Activated CD4-positive, alpha-beta memory T cell treated with anti-CD3 and anti-CD28 coated beads, Interleukin-2, amount 10 ng/mL, durations not matched to agents 7 days and 5 days (primary cell): ENCODE results near the gene MAPK1IP1L. TPM values are rescaled to one million over a fixed set of nuclear protein-coding genes. Genes with fewer than 3 reads are reported as not detected.
"Not testable (repeated sequence)": the region's sequence is repeated elsewhere in the genome, so short reads cannot be mapped to it uniquely, and the experiment has no call there.

Experiments
- CTCF ChIA-PET: fragments of 350-600 bp; sonication (Branson Sonifier 250); formaldehyde crosslinking; loops from one replicate; lab custom pipeline; 2021; ENCODE audit warnings: antibody characterized with exemption, inconsistent platforms; lab: Charles Lee
- POLR2A ChIA-PET: fragments of 350-600 bp; sonication (Branson Sonifier 250); formaldehyde crosslinking; loops from one replicate; lab custom pipeline; 2021; ENCODE audit warnings: antibody characterized with exemption; lab: Charles Lee
- DNase-seq: peaks from one replicate; pipeline ENCODE4 v3.0.0-alpha.2; 2020
- H3K27ac Mint-ChIP-seq: one replicate; pipeline ENCODE4 v1.8.0; 2021; ENCODE audit warnings: mild to moderate bottlenecking, mixed read lengths
- H3K27me3 Mint-ChIP-seq: one replicate; pipeline ENCODE4 v1.8.0; 2021; ENCODE audit warnings: mixed read lengths
- H3K36me3 Mint-ChIP-seq: one replicate; pipeline ENCODE4 v1.8.0; 2021; ENCODE audit warnings: low read depth, mixed read lengths
- H3K4me1 Mint-ChIP-seq: one replicate; pipeline ENCODE4 v1.8.0; 2021; ENCODE audit warnings: mixed read lengths
- H3K4me3 Mint-ChIP-seq: one replicate; pipeline ENCODE4 v1.8.0; 2021; ENCODE audit warnings: mild to moderate bottlenecking, mixed read lengths
- H3K9me3 Mint-ChIP-seq: one replicate; pipeline ENCODE4 v1.8.0; 2021; ENCODE audit warnings: mixed read lengths
- total RNA-seq, 2 experiments: library from RNA; stranded (reverse); gene quantifications; one replicate each; pipeline ENCODE4 v1.2.3, GENCODE V29; 2021

The MAPK1IP1L gene
- total RNA-seq: 100 to 1,000 TPM; 100 to 104 TPM

DNA sequence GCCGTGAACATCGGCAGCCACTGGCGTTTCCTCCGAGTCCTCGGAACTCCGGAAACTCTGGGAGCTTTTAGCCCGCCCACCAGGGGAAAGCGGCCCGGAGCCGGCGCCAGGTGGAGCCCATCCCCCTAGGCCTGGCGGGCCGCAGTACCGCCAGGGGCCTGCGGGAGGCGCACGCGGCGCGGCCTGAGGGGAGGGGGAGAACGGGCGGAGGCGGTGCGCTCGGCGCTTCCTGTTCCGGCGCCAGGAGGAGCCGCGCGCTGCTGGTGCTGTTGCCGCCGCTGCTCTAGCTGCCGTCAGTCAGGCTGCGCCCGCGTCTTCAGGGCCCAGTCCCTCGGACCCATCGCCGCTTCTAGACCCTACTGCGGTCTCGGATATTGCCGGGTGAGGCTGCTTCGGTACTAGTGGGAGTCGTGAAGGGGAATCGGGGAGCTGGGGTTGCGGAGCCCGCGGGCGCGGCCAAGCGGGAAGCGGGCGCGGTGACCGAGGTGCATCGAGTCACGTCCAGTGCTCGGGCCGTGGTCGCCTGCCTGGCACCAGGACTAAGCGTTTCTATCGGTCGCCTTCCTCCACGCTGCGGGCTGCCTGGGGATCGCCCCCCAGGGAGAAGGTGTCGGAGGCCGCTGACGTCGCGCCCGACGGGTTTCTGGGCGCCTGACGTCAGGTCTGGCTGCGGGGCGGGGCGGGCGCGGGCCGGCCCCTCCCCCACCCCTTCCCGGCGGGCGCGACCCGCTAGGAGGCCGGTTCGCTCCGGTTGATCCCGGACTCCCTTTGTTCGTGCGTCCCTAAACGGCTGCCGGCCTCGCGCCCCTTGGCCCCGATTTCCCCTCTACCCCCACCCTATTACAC, at the start of gene MAPK1IP1L:
Gene MAPK1IP1L, plus strand, starts transcription at position 225 of the 846 bp plus-strand sequence. CDS start 10,037 bp downstream, outside the sequence.
- Mint-ChIP-seq H3K27me3 (no peaks in the 10 kb centered on the region), H3K4me1 (peaks cover 38% of the 10 kb centered on the region), H3K36me3 (peaks cover 33% of the 10 kb centered on the region), H3K27ac (peak within 1 kb of the TSS; percentile 94), H3K4me3 (peak within 1 kb of the TSS; percentile 88), H3K9me3 (no peaks in the 10 kb centered on the region)
- peak; percentile 92 for DNase-seq
- CTCF ChIA-PET: interaction anchor here (0.7 to 3.3 kb wide), 41 partner anchors 8 to 302 kb away, joined by 3 to 41 read pairs (median 4); partner anchors contain the start of genes DLGAP5, GCH1, LGALS3 and SOCS4
- POLR2A ChIA-PET: interaction anchor here (0.6 to 5.1 kb wide), 50 partner anchors 10 to 1069 kb away, joined by 3 to 153 read pairs (median 5); partner anchors contain the start of genes DLGAP5, GCH1, LGALS3 and SOCS4

DNA sequence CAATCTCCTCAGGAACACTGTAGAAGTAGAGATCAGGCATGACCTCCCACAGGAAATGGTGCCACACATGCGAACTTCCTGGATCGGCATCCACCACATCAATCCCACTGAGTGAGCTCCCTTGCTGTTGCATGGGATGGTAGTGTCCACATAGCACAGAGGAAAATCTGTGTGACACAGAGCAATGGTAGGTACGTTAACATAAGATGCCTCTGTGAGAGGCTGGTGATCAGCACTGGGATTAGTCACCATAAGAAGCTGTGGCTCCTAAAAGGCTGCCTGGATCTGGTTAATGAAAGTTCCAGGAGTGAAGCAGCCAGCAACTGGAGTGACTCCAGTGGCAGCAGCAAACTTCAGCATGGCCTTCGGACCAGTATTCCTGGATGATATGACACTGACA, 46.4 kb upstream of the MAPK1IP1L start:
- no peak overlapping the region for H3K27ac Mint-ChIP-seq
- H3K27me3 Mint-ChIP-seq: no peaks in the 10 kb centered on the region
- no peaks in the 10 kb centered on the region for H3K9me3 Mint-ChIP-seq
- DNase-seq: no peak
- H3K36me3 Mint-ChIP-seq: peaks cover 54% of the 10 kb centered on the region
- H3K4me3 Mint-ChIP-seq: no peak overlapping the region
- H3K4me1 Mint-ChIP-seq: peaks cover 6% of the 10 kb centered on the region
- CTCF ChIA-PET: no interaction called here
- POLR2A ChIA-PET: interaction anchor here (1.4 kb wide), 1 partner anchor 22 kb away, joined by 6 read pairs; the partner anchor contains the start of genes SOCS4 and WDHD1

DNA sequence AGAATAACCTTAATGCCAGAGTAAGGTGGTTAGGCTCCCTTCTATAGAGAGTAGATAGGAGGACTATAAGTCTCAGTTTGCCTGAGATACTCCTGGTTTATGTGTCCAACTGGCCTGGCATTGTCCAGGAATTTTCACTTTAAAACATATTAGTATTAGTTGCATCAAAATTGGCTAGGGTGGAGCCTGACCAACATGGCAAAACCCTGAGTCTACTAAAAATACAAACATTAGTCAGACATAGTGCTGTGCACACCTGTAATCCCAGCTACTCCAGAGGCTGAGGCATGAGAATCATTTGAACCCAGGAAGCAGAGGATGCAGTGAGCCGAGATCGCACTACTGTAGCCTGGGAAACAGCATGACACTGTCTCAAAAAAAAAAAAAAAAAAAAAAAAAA, 36.4 kb upstream of the MAPK1IP1L start:
- Mint-ChIP-seq H3K9me3 (no peaks in the 10 kb centered on the region), H3K27me3 (no peaks in the 10 kb centered on the region), H3K4me1 (peaks cover 4% of the 10 kb centered on the region), H3K4me3 (no peak overlapping the region), H3K36me3 (peaks cover 51% of the 10 kb centered on the region), H3K27ac (no peak overlapping the region)
- CTCF ChIA-PET: interaction anchor here (2.2 kb wide), 1 partner anchor 12 kb away, joined by 7 read pairs; the partner anchor contains the start of genes SOCS4 and WDHD1
- DNase-seq: no peak
- POLR2A ChIA-PET: interaction anchor here (0.6 to 4.0 kb wide), 3 partner anchors 12 to 521 kb away, joined by 3 to 19 read pairs (median 4); partner anchors contain the start of genes SOCS4 and WDHD1

DNA sequence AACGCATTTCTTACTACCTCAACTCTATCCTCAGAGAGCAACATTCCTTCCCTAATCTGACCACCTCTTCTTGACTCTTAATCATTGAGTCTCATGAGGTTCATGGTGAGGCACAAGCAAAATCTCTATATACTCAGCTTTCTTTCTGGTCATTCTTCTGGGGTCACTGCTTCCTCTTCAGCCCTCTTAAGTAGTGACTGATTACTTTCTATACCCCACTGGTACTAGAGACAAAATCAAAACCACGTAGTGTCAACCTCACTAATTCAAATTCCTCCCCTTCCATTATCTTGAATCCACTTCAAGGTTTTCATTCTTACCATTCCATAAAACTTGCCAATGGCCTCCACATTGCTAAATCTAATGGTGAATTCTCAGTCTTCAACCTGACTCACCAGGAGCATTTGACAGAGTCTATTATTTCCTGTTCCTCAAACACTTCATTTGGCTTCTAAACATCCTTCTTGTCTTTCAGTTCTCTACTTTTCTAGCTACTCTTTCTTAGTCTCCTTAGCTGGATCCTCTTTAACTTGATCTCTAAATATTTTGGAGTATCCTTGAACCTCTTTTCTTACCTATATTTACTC, 31.4 kb upstream of the MAPK1IP1L start:
- Mint-ChIP-seq H3K27ac (no peak overlapping the region), H3K27me3 (no peaks in the 10 kb centered on the region), H3K4me3 (no peak overlapping the region), H3K36me3 (peaks cover 47% of the 10 kb centered on the region), H3K4me1 (peaks cover 22% of the 10 kb centered on the region), H3K9me3 (no peaks in the 10 kb centered on the region)
- DNase-seq: no peak
- CTCF ChIA-PET: no interaction called here
- POLR2A ChIA-PET: no interaction called here

DNA sequence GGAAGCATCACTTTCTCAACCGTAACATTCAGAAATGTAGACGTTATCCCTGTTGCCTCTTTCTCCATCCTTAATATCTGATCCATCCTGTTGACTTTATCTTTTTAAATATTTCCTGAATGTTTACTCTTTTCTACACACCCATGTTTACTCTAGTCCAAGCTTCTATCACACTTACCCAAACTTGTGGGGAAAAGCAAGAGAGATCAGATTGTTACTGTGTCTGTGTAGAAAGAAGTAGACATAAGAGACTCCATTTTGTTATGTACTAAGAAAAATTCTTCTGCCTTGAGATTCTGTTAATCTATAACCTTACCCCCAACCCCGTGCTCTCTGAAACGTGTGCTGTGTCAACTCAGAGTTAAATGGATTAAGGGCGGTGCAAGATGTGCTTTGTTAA, 27.1 kb upstream of the MAPK1IP1L start:
- not testable (repeated sequence) for H3K27ac Mint-ChIP-seq

DNA sequence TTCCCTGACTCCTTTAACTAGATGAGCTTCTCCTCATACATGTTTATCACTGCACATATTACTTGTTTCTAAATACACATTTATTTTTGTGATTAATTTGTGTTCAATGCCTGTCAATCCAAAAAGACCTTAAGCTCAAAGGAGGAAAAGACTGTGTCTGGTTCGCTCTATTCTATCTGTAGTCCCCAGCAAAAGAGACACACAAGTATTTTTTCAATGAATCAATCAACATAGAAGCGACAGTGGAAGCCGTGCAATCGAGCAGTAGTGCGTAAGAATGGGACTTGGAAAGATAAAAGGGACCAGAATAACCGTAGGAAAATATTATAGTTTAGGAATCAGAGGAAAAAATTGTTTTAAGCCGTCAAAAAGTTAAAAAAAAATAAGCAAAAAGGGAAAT, 25.5 kb upstream of the MAPK1IP1L start:
- peaks cover 30% of the 10 kb centered on the region for H3K36me3 Mint-ChIP-seq
- no peaks in the 10 kb centered on the region for H3K27me3 Mint-ChIP-seq
- no peak for DNase-seq
- ChIA-PET CTCF (interaction anchor here (1.6 to 3.0 kb wide), 3 partner anchors 10 to 123 kb away, joined by 7 to 41 read pairs (median 12); partner anchors contain the start of genes GCH1 and MAPK1IP1L), POLR2A (interaction anchor here (0.7 to 6.4 kb wide), 13 partner anchors 10 to 165 kb away, joined by 3 to 153 read pairs (median 13); partner anchors contain the start of genes DLGAP5, GCH1, LGALS3 and MAPK1IP1L)
- H3K9me3 Mint-ChIP-seq: no peaks in the 10 kb centered on the region
- H3K4me1 Mint-ChIP-seq: peaks cover 51% of the 10 kb centered on the region
- H3K27ac Mint-ChIP-seq: peak overlapping the region; percentile 88
- H3K4me3 Mint-ChIP-seq: peak overlapping the region; percentile 88

More for the DNA sequence above, 27.1 kb upstream of the MAPK1IP1L start:
- Mint-ChIP-seq H3K4me1 (peaks cover 49% of the 10 kb centered on the region), H3K36me3 (peaks cover 38% of the 10 kb centered on the region)
- ChIA-PET POLR2A (interaction anchor here (2.3 kb wide), 1 partner anchor 27 kb away, joined by 8 read pairs; the partner anchor contains the start of gene MAPK1IP1L), CTCF (interaction anchor here (0.9 kb wide), 1 partner anchor 58 kb away, joined by 3 read pairs; no protein-coding TSS in a partner anchor)
- not testable (repeated sequence) for H3K9me3 Mint-ChIP-seq, H3K4me3 Mint-ChIP-seq, H3K27me3 Mint-ChIP-seq, DNase-seq

DNA sequence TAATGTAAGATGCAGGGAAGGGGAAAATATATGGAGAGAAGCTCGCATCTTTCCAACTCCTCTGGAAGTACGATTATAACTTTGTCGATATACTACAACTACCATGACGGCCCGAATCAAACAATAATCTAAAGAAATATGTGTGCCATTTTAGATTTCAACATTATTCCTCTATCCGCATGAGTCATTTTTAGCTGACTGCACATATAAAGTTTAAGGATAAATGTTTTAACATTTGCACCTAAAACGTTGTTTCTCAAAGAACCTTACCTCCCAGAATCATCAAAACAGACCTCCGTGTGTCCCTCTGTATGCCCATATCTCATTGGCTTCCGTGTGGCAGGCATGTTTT, 25.0 kb upstream of the MAPK1IP1L start:
- Mint-ChIP-seq H3K4me3 (peak overlapping the region; percentile 88), H3K27me3 (no peaks in the 10 kb centered on the region), H3K9me3 (no peaks in the 10 kb centered on the region), H3K27ac (peak overlapping the region; percentile 88), H3K4me1 (peaks cover 52% of the 10 kb centered on the region), H3K36me3 (peaks cover 31% of the 10 kb centered on the region)
- CTCF ChIA-PET: interaction anchor here (0.8 to 3.0 kb wide), 12 partner anchors 9 to 461 kb away, joined by 3 to 41 read pairs (median 4); partner anchors contain the start of genes GCH1 and MAPK1IP1L
- POLR2A ChIA-PET: interaction anchor here (0.7 to 6.4 kb wide), 40 partner anchors 8 to 460 kb away, joined by 3 to 153 read pairs (median 4); partner anchors contain the start of genes DLGAP5, FBXO34, GCH1 and LGALS3
- no peak for DNase-seq

DNA sequence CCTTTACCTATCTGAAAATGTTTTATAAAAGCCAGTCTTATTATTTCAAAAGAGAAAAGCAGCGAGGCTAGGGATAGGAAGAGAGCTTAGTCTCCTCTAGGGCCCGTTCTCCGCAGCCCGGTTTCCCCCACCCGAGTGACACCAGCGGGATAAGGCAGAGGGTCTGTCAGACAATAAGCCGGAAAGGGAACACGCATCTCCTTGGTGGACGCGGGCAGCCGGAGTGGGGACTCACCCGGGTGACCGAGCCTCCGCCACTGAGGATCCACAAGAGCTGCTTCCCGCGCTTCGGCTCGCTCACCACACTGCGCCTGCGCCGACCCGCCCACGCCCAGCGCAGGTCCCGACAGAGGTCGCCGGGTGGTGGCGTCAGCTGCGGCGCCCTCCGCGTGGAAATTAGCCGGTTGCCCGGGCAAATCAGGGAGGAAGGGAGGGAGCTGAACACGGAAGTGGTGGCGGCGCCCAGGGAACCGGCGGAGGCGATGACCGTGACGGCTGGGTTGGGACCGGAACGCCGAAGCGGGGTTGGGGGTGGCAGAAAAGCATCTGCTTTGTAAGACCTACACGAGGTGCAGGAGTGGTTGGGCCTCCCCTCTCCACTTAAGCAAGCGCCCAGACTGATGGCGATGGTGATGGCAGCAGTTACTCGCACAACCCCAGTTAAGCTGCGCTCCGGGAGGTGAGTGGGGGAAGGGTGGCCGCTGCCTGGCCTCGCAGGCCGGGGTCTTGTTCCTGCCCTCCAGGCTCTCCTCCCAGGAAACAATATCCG, 24.5 kb upstream of the MAPK1IP1L start, which contains the start of the genes SOCS4 and WDHD1:
Gene SOCS4, plus strand, starts transcription at position 444 of the 769 bp plus-strand sequence. CDS start 15,806 bp downstream, outside the sequence.
Gene WDHD1, minus strand, starts transcription at position 307 of the 769 bp plus-strand sequence. CDS start 312 bp downstream, outside the sequence.
- no peaks in the 10 kb centered on the region for H3K9me3 Mint-ChIP-seq
- CTCF ChIA-PET: interaction anchor here (0.8 to 3.0 kb wide), 12 partner anchors 8 to 462 kb away, joined by 3 to 41 read pairs (median 4); partner anchors contain the start of genes GCH1 and MAPK1IP1L
- POLR2A ChIA-PET: interaction anchor here (0.7 to 6.4 kb wide), 42 partner anchors 9 to 460 kb away, joined by 3 to 153 read pairs (median 4); partner anchors contain the start of genes DLGAP5, FBXO34, GCH1 and LGALS3
- H3K36me3 Mint-ChIP-seq: peaks cover 30% of the 10 kb centered on the region
- H3K4me3 Mint-ChIP-seq: peak within 1 kb of the TSS; percentile 88
- no peaks in the 10 kb centered on the region for H3K27me3 Mint-ChIP-seq
- H3K4me1 Mint-ChIP-seq: peaks cover 52% of the 10 kb centered on the region
- peak; percentile 97 for DNase-seq
- H3K27ac Mint-ChIP-seq: peak within 1 kb of the TSS; percentile 88

DNA sequence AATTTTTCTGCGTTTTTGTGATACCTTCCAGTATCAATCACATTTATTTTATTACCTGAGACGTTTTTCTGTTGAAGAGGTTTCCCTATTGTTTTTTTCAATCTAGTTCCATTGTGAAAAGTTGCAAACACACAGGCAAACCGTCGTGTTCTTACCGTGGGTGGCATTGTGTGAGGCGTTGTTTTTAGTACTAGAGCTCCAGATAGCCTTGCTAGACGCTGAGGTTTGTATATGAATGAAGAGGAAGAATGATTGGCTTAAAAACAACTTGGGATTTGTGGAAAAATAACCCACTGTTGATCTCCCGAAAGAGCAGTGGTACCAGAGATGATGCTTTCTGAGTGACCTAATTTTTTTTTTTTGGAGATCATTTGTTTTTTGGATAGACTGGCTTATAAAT, 23.4 kb upstream of the MAPK1IP1L start:
- H3K27ac Mint-ChIP-seq: peak overlapping the region; percentile 88
- no peaks in the 10 kb centered on the region for H3K9me3 Mint-ChIP-seq
- DNase-seq: no peak
- CTCF ChIA-PET: interaction anchor here (0.6 to 3.0 kb wide), 3 partner anchors 17 to 23 kb away, joined by 3 to 41 read pairs (median 7); partner anchors contain the start of gene MAPK1IP1L
- peaks cover 29% of the 10 kb centered on the region for H3K36me3 Mint-ChIP-seq
- H3K27me3 Mint-ChIP-seq: no peaks in the 10 kb centered on the region
- POLR2A ChIA-PET: interaction anchor here (0.7 to 6.4 kb wide), 5 partner anchors 19 to 779 kb away, joined by 3 to 153 read pairs (median 7); partner anchors contain the start of gene MAPK1IP1L
- H3K4me3 Mint-ChIP-seq: peak overlapping the region; percentile 88
- H3K4me1 Mint-ChIP-seq: peaks cover 51% of the 10 kb centered on the region

DNA sequence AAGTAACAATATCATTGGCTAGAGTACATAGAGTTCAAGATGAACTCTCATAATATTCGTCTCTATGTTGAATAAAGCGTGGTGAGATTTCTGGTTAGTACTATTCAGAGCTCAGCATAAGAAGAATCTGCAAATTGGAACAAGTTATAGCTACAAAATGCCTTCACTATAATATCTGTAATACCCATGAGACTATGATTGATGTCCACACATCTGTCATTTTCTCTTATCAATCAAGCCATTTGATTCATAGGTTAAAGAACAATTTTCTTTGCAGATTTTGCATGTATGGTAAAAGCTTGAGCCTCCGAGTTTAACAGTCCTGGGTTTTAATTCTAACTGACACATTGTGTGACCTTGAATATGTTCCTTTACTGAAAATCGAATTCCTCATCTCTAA, 23.0 kb upstream of the MAPK1IP1L start:
- CTCF ChIA-PET: interaction anchor here (0.6 to 3.0 kb wide), 3 partner anchors 17 to 23 kb away, joined by 3 to 41 read pairs (median 7); partner anchors contain the start of gene MAPK1IP1L
- no peak for DNase-seq
- H3K36me3 Mint-ChIP-seq: peaks cover 27% of the 10 kb centered on the region
- peak overlapping the region; percentile 88 for H3K4me3 Mint-ChIP-seq
- POLR2A ChIA-PET: interaction anchor here (0.7 to 6.4 kb wide), 3 partner anchors 19 to 779 kb away, joined by 5 to 153 read pairs (median 39); partner anchors contain the start of gene MAPK1IP1L
- no peaks in the 10 kb centered on the region for H3K27me3 Mint-ChIP-seq
- peak overlapping the region; percentile 38 for H3K27ac Mint-ChIP-seq
- no peaks in the 10 kb centered on the region for H3K9me3 Mint-ChIP-seq
- H3K4me1 Mint-ChIP-seq: peaks cover 49% of the 10 kb centered on the region

DNA sequence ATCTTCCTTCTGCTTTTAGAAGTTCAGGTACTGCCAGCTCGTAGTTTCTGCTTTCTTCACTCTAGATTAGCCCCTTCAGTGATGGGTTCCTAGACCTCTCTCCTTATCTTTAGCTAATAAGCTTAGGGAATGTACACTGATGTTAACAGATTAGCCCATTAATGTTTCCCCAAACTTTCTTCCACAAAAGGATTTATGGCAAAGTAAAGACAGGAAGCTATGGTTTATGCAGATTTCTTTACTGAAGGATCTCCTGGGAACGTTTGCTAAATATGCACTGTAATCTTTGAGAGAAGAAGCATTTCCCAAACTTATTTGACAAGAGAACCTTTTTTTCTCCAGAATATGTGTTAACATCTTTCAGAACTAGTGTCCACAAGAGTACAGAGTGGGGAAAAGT, 20.3 kb upstream of the MAPK1IP1L start:
- H3K36me3 Mint-ChIP-seq: peaks cover 34% of the 10 kb centered on the region
- H3K9me3 Mint-ChIP-seq: no peaks in the 10 kb centered on the region
- no peaks in the 10 kb centered on the region for H3K27me3 Mint-ChIP-seq
- H3K4me1 Mint-ChIP-seq: peaks cover 35% of the 10 kb centered on the region
- no peak for DNase-seq
- no peak overlapping the region for H3K4me3 Mint-ChIP-seq
- POLR2A ChIA-PET: interaction anchor here (0.7 to 6.4 kb wide), 4 partner anchors 22 to 160 kb away, joined by 3 to 153 read pairs (median 4); partner anchors contain the start of genes DLGAP5 and MAPK1IP1L
- no peak overlapping the region for H3K27ac Mint-ChIP-seq
- CTCF ChIA-PET: interaction anchor here (1.1 to 2.5 kb wide), 3 partner anchors 20 to 130 kb away, joined by 3 to 15 read pairs (median 4); partner anchors contain the start of genes GCH1 and MAPK1IP1L
